Activated CD8-positive, alpha-beta memory T cell treated with anti-CD3 and anti-CD28 coated beads for 36 hours (primary cell): ENCODE data around the gene MRPL49. TPM values are rescaled to one million over a fixed set of nuclear protein-coding genes. Genes with fewer than 3 reads are reported as not detected.

Experiments used
- CTCF ChIA-PET: fragments of 350-600 bp; sonication (Branson Sonifier 250); formaldehyde crosslinking; loops from one replicate; lab custom pipeline; 2021; ENCODE audit warnings: antibody characterized with exemption; lab: Charles Lee
- POLR2A ChIA-PET: fragments of 350-600 bp; sonication (Branson Sonifier 250); formaldehyde crosslinking; loops from one replicate; lab custom pipeline; 2021; ENCODE audit warnings: antibody characterized with exemption; lab: Charles Lee
- total RNA-seq, 2 experiments: library from RNA; stranded (reverse); gene quantifications; one replicate each; pipeline ENCODE4 v1.2.3, GENCODE V29; 2021

The MRPL49 gene
- total RNA-seq = 100 to 1,000 TPM; 108 TPM

DNA sequence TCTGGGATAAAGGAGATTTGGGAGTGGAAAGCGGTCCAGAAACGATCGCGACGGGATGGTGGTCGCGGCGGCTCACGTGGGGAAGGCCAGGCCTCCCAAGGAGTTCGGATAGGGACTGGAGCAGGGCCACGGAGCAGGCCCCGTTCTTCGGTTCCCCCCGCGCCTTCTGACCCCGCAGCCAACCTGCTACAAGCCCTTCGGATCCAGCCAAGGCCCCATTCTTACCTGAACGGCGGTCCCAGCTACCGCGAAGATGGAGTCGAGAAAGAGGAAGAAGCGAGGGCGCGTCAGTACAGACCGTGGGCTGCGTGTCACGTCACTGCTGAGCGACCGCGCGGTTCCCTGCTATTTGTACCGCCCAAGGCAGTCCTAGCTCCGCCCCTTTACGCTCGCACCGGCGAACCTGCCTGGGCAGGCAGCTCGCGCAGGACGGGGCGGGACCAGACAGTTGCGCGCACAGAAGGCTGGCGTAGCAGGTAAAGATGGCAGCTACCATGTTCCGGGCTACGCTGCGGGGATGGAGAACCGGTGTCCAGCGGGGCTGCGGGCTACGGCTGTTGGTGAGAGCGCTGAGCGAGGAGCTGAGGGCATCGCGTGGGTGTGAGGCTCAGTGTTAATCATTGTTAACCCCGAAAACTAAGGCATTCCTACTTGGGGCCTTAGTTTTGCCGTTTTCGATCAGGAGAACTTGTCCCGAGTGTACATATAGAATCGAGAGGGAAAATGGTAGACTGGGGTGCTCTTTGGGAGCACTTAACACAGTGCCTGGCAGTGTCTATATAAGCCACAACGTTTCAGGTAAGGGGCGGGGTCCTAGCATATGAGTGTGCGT lies at the start of gene MRPL49, which contains the start of gene FAU:
MRPL49 (plus strand) TSS at position 457 of the 832 bp plus-strand sequence; CDS start at position 483, 26 bp downstream.
FAU (minus strand) TSS at position 270 of the 832 bp plus-strand sequence. CDS start 321 bp downstream, outside the sequence.
- CTCF ChIA-PET = interaction anchor here (0.6 to 2.3 kb wide), 12 partner anchors 9 to 505 kb away, joined by 3 to 20 read pairs (median 3); partner anchors contain the start of genes ARL2, POLA2, SAC3D1 and TM7SF2
- POLR2A ChIA-PET = interaction anchor here (0.6 to 5.0 kb wide), 12 partner anchors 10 to 343 kb away, joined by 3 to 47 read pairs (median 6); partner anchors contain the start of genes ARL2, CAPN1, SYVN1 and TM7SF2

DNA sequence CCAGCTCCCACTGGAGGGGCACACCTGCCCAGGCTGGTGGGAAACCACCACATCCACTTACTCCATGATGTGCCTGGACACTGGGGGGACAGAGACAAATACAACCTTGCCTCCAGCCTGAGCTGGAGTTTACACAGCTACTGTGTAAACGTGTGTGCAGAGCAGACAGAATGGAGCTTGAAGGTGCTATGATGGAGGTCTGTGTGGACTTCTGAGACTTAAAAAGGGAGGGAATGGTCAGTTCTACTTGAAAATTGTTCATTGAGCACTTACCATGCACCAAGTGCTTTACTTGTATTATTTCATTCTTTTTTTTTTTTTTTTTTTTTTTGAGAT lies 49.5 kb upstream of the MRPL49 start:
- CTCF ChIA-PET = interaction anchor here (0.7 kb wide), 1 partner anchor 124 kb away, joined by 3 read pairs; no protein-coding TSS in a partner anchor
- POLR2A ChIA-PET = no interaction called here

GRCh38 chr11:65077451-65077850 lies 44.7 kb upstream of the MRPL49 start:
- POLR2A ChIA-PET = interaction anchor here (1.1 kb wide), 1 partner anchor 32 kb away, joined by 3 read pairs; no protein-coding TSS in a partner anchor

DNA sequence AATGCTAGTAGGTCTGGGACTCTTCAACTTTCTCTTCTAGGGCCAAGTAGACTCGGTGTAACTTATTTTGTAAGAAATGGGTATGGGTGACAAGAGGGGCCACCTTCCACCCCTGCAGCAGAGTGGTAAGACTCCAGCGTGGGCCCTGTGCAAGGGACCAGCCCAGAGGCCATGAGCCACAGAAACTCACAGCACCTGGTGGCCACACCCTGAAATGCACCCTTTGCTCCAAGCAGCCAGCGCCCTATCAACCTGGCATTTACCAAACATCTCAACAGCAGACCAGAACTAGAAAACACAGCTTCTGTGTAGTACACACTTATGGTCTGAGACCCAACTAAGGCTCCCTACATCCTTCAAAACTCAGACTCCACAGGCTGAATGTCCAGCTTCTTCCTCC lies 44.0 kb upstream of the MRPL49 start:
- ChIA-PET CTCF (interaction anchor here (1.7 to 1.9 kb wide), 2 partner anchors 15 to 64 kb away, joined by 3 to 5 read pairs; partner anchors contain the start of gene ARL2), POLR2A (no interaction called here)

More at GRCh38 chr11:65077451-65077850, 44.7 kb upstream of the MRPL49 start:
- CTCF ChIA-PET = interaction anchor here (0.6 to 1.9 kb wide), 2 partner anchors 14 to 45 kb away, joined by 3 read pairs; no protein-coding TSS in a partner anchor

DNA sequence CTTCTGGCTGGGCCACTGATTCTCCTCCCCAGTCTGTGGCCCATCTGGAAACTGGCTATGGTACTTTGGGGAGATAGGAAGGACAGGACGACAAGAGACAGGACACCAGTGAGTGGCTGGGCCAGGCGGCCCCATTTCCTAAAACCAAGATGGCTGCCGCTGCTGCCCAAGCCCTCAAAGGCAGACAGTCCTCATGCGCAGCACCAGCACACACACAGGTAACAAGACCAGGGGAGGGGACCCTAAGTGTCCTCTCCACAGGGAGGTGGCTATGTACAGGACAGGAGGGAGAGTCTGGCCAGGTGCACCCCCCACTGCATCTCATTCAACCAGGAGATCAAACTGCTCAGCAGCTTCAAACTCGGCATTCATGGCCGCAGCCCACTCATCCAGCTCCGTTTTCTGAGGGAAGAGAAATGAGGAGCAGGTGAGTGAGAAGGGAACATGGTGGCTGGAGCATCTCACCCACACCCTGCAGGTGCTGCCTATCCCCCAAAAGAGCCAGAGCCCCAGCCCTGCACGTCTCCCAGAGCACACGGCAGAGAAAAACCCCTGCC lies 43.3 kb upstream of the MRPL49 start:
- POLR2A ChIA-PET = interaction anchor here (0.6 kb wide), 1 partner anchor 16 kb away, joined by 5 read pairs; no protein-coding TSS in a partner anchor
- CTCF ChIA-PET = interaction anchor here (0.7 to 1.9 kb wide), 3 partner anchors 15 to 155 kb away, joined by 3 to 5 read pairs (median 3); partner anchors contain the start of gene ARL2

DNA sequence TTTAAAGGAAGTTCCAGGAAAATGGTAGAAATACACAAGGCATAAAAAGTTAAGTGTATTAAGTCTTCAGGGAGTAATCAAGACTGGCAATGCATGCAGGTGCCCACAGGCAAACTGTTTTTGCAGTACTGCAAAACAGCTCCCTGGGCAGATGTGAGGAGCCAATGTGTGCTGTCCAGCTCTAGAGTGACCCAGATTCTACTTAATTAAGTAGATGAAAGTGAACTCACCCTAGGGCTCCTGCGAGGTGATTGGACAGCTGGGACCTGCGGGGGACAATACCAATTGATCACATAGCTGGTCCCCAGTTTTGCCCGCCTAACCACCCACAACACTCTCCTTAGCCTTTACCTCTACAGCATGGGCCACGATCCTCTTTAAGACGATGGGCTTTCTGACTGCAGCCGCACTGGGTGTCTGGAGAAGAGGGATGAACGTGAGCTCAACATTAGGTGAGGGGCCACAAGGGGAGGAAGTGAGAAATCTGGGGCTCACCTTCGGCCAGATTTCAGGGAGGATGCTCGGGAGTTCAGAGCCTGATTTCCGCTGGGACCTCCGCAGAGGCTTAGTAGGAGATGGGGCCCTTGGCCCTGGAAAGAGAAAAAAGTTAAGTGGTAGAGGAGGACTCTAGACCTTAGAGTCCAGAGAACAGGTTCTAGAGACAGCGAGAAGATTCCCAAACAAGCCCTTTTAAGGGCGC lies 38.8 kb upstream of the MRPL49 start:
- CTCF ChIA-PET = interaction anchor here (0.6 to 1.2 kb wide), 3 partner anchors 28 to 238 kb away, joined by 3 read pairs; partner anchors contain the start of gene TM7SF2
- POLR2A ChIA-PET = interaction anchor here (0.6 to 1.9 kb wide), 7 partner anchors 11 to 69 kb away, joined by 3 to 8 read pairs (median 3); partner anchors contain the start of genes ARL2, FAU, MRPL49 and VPS51

GRCh38 chr11:65083834-65084597 lies 38.1 kb upstream of the MRPL49 start, which contains the start of the genes CDCA5 and ZFPL1:
CDCA5 (minus strand) TSS chr11:65084040; CDS start chr11:65083978, 62 bp downstream.
ZFPL1 (plus strand) TSS chr11:65084222; CDS start chr11:65084699, 477 bp downstream.
- ChIA-PET CTCF (no interaction called here), POLR2A (interaction anchor here (1.0 to 1.9 kb wide), 5 partner anchors 10 to 70 kb away, joined by 3 to 6 read pairs (median 3); partner anchors contain the start of genes ARL2 and VPS51)

GRCh38 chr11:65084598-65085375 lies 37.3 kb upstream of the MRPL49 start:
- POLR2A ChIA-PET = interaction anchor here (0.7 to 0.9 kb wide), 2 partner anchors 11 to 70 kb away, joined by 3 read pairs; partner anchors contain the start of gene VPS51
- CTCF ChIA-PET = interaction anchor here (0.9 to 1.4 kb wide), 4 partner anchors 9 to 34 kb away, joined by 3 read pairs; no protein-coding TSS in a partner anchor

DNA sequence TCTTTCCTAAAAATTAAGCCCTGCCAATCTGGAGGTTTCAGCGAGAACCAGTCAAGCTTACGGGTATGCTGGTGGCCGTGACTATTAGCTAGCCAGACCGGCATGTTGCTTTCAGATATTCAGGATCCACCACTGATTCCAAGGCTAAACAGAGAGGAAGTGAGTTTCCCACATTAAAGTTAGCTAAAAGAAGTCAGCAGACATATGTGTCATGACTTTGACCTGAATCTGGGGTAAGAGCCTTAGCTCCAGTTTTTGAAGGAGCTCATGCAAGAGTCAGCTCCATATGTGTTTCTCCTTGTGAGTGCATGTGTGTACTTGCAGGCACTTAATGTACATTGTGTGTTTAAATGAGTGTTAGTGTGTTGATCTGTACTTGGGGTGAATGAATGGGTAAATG lies 36.7 kb upstream of the MRPL49 start:
- CTCF ChIA-PET = interaction anchor here (0.9 to 1.4 kb wide), 4 partner anchors 10 to 33 kb away, joined by 3 read pairs; no protein-coding TSS in a partner anchor

GRCh38 chr11:65086809-65087208 lies 35.3 kb upstream of the MRPL49 start:
- ChIA-PET POLR2A (interaction anchor here (1.5 kb wide), 1 partner anchor 10 kb away, joined by 6 read pairs; the partner anchor contains the start of gene VPS51), CTCF (interaction anchor here (0.5 kb wide), 1 partner anchor 66 kb away, joined by 3 read pairs; no protein-coding TSS in a partner anchor)

More for the DNA sequence above, 36.7 kb upstream of the MRPL49 start:
- POLR2A ChIA-PET = interaction anchor here (0.7 to 0.9 kb wide), 2 partner anchors 10 to 71 kb away, joined by 3 read pairs; partner anchors contain the start of gene VPS51

- POLR2A ChIA-PET = interaction anchor here (1.5 kb wide), 1 partner anchor 9 kb away, joined by 6 read pairs; the partner anchor contains the start of gene VPS51
- CTCF ChIA-PET = interaction anchor here (0.5 kb wide), 1 partner anchor 67 kb away, joined by 3 read pairs; no protein-coding TSS in a partner anchor
Measured at GRCh38 chr11:65087216-65087615, 34.9 kb upstream of the MRPL49 start.

- POLR2A ChIA-PET = no interaction called here
- CTCF ChIA-PET = no interaction called here
Measured at GRCh38 chr11:65087827-65088226, 34.3 kb upstream of the MRPL49 start.

DNA sequence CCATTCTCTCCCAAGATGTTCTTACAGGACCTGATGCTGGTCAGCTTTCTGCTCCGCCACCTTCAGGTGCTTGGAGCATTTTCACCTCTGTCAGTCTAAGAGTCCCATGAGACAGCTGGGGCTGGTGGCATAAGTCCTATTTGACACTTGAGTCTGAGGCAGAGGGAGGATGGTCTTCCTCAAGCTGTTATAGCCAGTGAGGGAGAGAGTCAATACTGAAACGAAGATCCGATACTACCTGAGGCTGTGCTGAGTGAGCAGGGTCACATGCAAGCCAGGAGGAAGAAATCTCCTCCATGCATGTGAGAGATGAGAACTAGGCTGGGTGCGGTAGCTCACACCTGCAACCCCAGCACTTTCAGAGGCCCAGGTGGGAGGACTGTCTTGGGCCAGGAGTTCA lies 32.5 kb upstream of the MRPL49 start:
- ChIA-PET POLR2A (no interaction called here), CTCF (no interaction called here)

- ChIA-PET POLR2A (interaction anchor here (0.6 kb wide), 1 partner anchor 1252 kb away, joined by 3 read pairs; no protein-coding TSS in a partner anchor), CTCF (interaction anchor here (0.6 to 0.9 kb wide), 2 partner anchors 21 to 58 kb away, joined by 3 read pairs; partner anchors contain the start of gene TM7SF2)
Measured at GRCh38 chr11:65090628-65091027, 31.5 kb upstream of the MRPL49 start.

GRCh38 chr11:65095427-65095826 lies 26.7 kb upstream of the MRPL49 start:
- ChIA-PET POLR2A (interaction anchor here (0.7 to 1.7 kb wide), 6 partner anchors 9 to 27 kb away, joined by 3 to 17 read pairs (median 5); partner anchors contain the start of genes CDCA5, MRPL49, TM7SF2 and ZFPL1), CTCF (interaction anchor here (10.6 kb wide), 1 partner anchor 16 kb away, joined by 109 read pairs; the partner anchor contains the start of gene TM7SF2)
